ENCODE results near the gene ITGA1.

Gene ITGA1

DNA sequence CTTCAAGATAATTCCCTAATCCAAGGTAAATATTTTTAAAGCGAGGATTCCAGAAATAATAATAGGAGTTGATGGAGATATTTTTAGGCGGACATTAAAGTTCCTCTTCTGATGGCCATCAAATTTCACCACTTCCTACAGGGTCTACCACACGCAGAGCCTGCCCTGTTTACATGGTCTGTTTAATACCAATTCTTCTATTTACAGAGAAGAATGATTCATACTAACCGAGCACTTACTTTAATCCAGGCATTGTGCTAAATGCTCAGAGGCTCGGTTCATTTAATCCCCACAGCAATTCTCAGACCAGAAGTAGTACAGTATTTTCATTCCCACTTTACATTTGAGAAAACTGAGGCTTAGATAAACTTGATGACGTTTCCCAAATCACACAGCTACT is 3.0 kb upstream of the ITGA1 start:
- ChIA-PET POLR2A (no interaction called here), CTCF (interaction anchor here (0.6 to 0.7 kb wide), 2 partner anchors 15 to 30 kb away, joined by 3 to 4 read pairs; no protein-coding TSS in a partner anchor)
- H3K36me3 ChIP-seq (ENCODE audit: control insufficient read depth in 2 of 2, insufficient read depth in 1 of 2, low read length in 2 of 2): no peaks in the 10 kb centered on the region
- no peaks in the 10 kb centered on the region for H3K9me3 ChIP-seq (ENCODE audit: control insufficient read depth, insufficient read depth, low read depth, low read length)
- H3K27ac ChIP-seq (ENCODE audit: extremely low read depth, low read depth, low read length): no peak overlapping the region
- no peaks in the 10 kb centered on the region for H3K4me1 ChIP-seq (ENCODE audit: control insufficient read depth, insufficient read depth, low read length)
- H3K4me3 ChIP-seq (ENCODE audit: low read depth, low read length): no peak overlapping the region
- TF ChIP-seq ZNF626 (tag by site-specific recombination; IDR thresholded peaks at IDR 0.05): no peak
- TF ChIP-seq ZNF544 (tag by site-specific recombination; IDR thresholded peaks at IDR 0.05): no peak
- peak; percentile 44 for TF ChIP-seq GLIS1 (tag by site-specific recombination; IDR thresholded peaks at IDR 0.05)
- no peak for TF ChIP-seq ZNF692 (tag by site-specific recombination; IDR thresholded peaks at IDR 0.05)
- TF ChIP-seq EGR2 (tag by site-specific recombination; IDR thresholded peaks at IDR 0.05; ENCODE audit: low read depth): no peak

DNA sequence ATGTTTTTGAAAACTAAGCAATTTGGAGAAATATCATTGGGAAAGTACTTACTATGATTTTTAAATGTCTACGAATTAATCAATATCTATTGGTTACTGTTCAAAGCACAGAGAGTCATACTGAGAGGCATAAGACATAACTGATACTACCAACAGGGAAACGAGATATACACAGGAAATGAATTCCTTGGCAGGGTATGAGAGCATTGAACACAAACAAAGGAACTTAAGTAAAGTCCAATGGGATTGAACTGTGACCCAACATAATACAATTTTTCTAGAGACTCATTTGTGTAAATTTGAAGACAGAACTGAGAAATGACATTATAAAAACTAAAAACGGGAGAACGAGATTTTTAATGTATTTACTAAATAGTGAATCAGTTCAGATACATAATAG is 1.3 kb upstream of the ITGA1 start:
- Histone ChIP-seq H3K36me3 (ENCODE audit: control insufficient read depth in 2 of 2, insufficient read depth in 1 of 2, low read length in 2 of 2) (no peaks in the 10 kb centered on the region), H3K27ac (ENCODE audit: extremely low read depth, low read depth, low read length) (no peak overlapping the region), H3K9me3 (ENCODE audit: control insufficient read depth, insufficient read depth, low read depth, low read length) (no peaks in the 10 kb centered on the region), H3K4me3 (ENCODE audit: low read depth, low read length) (no peak overlapping the region), H3K4me1 (ENCODE audit: control insufficient read depth, insufficient read depth, low read length) (no peaks in the 10 kb centered on the region)
- ChIA-PET POLR2A (interaction anchor here (5.2 kb wide), 1 partner anchor 14 kb away, joined by 57 read pairs; no protein-coding TSS in a partner anchor), CTCF (interaction anchor here (1.0 to 4.2 kb wide), 6 partner anchors 10 to 135 kb away, joined by 3 to 20 read pairs (median 6); no protein-coding TSS in a partner anchor)
- TF ChIP-seq ZNF138 (tag by site-specific recombination; IDR thresholded peaks at IDR 0.05; ENCODE audit: borderline replicate concordance) (no peak), BCL6B (tag by site-specific recombination; IDR thresholded peaks at IDR 0.05) (no peak), HOXD13 (CRISPR knock-in tag; IDR thresholded peaks at IDR 0.05; ENCODE audit: borderline replicate concordance) (no peak), TCF7L2 (IDR thresholded peaks at IDR 0.05; ENCODE audit: borderline replicate concordance, low read depth, low read length) (no peak), ZNF549 (tag by site-specific recombination; IDR thresholded peaks at IDR 0.05) (no peak), ZNF18 (tag by site-specific recombination; IDR thresholded peaks at IDR 0.05) (no peak), ZNF211 (tag by site-specific recombination; IDR thresholded peaks at IDR 0.05; ENCODE audit: low read depth) (no peak), PRDM1 (tag by site-specific recombination; IDR thresholded peaks at IDR 0.05) (no peak), ZNF423 (tag by site-specific recombination; IDR thresholded peaks at IDR 0.05) (no peak), GLIS2 (tag by site-specific recombination; IDR thresholded peaks at IDR 0.05) (no peak), ZNF692 (tag by site-specific recombination; IDR thresholded peaks at IDR 0.05) (no peak), REPIN1 (tag by site-specific recombination; IDR thresholded peaks at IDR 0.05; ENCODE audit: low read depth) (no peak), ZNF239 (tag by site-specific recombination; IDR thresholded peaks at IDR 0.05) (no peak), ZNF555 (tag by site-specific recombination; conservative IDR thresholded peaks at IDR 0.05) (no peak), ZNF366 (tag by site-specific recombination; conservative IDR thresholded peaks at IDR 0.05) (no peak), GLI4 (tag by site-specific recombination; IDR thresholded peaks at IDR 0.05) (no peak)
- TF ChIP-seq, protein P1, sequence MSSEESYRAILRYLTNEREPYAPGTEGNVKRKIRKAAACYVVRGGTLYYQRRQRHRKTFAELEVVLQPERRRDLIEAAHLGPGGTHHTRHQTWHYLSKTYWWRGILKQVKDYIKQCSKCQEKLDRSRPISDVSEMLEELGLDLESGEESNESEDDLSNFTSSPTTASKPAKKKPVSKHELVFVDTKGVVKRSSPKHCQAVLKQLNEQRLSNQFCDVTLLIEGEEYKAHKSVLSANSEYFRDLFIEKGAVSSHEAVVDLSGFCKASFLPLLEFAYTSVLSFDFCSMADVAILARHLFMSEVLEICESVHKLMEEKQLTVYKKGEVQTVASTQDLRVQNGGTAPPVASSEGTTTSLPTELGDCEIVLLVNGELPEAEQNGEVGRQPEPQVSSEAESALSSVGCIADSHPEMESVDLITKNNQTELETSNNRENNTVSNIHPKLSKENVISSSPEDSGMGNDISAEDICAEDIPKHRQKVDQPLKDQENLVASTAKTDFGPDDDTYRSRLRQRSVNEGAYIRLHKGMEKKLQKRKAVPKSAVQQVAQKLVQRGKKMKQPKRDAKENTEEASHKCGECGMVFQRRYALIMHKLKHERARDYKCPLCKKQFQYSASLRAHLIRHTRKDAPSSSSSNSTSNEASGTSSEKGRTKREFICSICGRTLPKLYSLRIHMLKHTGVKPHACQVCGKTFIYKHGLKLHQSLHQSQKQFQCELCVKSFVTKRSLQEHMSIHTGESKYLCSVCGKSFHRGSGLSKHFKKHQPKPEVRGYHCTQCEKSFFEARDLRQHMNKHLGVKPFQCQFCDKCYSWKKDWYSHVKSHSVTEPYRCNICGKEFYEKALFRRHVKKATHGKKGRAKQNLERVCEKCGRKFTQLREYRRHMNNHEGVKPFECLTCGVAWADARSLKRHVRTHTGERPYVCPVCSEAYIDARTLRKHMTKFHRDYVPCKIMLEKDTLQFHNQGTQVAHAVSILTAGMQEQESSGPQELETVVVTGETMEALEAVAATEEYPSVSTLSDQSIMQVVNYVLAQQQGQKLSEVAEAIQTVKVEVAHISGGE (tag by site-specific recombination; conservative IDR thresholded peaks at IDR 0.05; ENCODE audit: low read depth): no peak
- TF ChIP-seq, protein P2, sequence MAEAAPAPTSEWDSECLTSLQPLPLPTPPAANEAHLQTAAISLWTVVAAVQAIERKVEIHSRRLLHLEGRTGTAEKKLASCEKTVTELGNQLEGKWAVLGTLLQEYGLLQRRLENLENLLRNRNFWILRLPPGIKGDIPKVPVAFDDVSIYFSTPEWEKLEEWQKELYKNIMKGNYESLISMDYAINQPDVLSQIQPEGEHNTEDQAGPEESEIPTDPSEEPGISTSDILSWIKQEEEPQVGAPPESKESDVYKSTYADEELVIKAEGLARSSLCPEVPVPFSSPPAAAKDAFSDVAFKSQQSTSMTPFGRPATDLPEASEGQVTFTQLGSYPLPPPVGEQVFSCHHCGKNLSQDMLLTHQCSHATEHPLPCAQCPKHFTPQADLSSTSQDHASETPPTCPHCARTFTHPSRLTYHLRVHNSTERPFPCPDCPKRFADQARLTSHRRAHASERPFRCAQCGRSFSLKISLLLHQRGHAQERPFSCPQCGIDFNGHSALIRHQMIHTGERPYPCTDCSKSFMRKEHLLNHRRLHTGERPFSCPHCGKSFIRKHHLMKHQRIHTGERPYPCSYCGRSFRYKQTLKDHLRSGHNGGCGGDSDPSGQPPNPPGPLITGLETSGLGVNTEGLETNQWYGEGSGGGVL (tag by site-specific recombination; IDR thresholded peaks at IDR 0.05): no peak
